Measurements from ENCODE around the gene DVL1.
"Not testable (repeated sequence)": the region's sequence is repeated elsewhere in the genome, so short reads cannot be mapped to it uniquely, and the experiment has no call there.

Gene DVL1

DNA sequence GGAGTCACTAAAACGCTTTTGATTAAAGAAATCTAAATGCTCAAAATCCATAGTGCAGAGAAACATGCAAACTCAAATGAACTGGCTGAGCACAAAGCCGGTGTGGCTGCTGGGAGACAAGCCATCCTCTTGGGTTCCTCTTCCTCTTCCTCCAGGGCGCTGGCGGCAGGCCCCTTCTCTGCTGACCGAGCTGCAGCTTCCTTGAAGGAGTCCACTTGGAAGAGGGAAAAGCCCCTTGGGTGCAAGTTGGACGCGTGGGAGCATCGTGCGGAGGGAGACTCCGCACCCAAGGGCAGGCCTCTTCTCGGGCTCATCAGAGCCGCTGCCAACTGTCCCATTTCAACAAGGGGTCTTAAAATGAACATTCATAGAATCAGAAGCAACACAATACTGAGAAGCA, 42.0 kb upstream of the DVL1 start:
- no peak for TF ChIP-seq CTCF (conservative IDR thresholded peaks at IDR 0.05)
- H3K27ac ChIP-seq, result no peak overlapping the region

GRCh38 chr1:1390675-1391074, 41.5 kb upstream of the DVL1 start:
- H3K27ac ChIP-seq, result no peak overlapping the region

GRCh38 chr1:1388078-1388472, 38.9 kb upstream of the DVL1 start:
- TF ChIP-seq CTCF (conservative IDR thresholded peaks at IDR 0.05), result no peak
- no peak overlapping the region for H3K27ac ChIP-seq

More at GRCh38 chr1:1390675-1391074, 41.5 kb upstream of the DVL1 start:
- no peak for TF ChIP-seq CTCF (conservative IDR thresholded peaks at IDR 0.05)

DNA sequence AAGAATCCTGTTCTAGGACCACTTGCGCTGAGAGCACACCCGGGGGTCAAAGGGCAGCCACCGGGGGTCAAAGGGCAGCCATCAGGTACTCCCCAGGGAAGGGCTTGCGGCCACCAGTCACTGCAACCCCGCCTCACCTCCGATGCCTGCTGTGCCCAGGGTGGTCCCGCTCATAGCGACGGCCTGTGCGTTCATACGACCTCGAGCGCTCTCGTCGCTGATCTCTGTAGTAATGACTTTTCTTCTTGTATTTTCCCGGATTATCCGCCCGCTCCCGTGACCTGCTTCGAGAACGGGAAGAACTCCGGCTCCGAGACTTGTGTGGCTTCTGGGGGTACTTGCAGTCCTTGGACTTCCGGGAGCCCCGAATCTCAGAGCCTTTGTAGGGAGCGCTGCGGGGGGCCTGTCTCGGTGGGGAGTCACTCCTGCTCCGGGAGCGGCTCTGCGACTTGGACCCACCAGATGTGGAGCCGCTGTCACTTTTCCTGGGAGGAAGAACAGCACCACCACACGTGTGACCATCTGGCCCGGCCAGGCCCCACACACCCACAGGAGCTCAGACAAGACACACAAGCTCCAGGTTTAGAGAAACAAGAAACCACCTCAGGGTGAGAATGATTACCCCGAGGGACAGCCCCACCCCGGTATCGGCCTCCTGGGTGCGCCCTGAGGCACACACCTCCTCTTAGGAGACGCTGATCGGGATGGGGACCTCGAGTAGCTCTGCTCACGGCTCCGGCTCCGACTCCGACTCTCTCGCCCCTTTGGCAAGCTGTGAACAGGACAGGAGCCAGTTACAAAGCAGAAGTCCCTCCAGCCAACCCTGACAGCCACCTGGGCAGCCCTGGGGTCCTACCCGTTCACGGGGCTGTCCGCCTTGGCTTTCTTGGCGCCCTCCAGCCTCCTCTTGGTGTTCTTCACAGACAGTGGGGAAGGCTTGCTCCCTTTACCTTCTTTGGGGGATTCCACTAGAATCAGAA, 38.2 kb upstream of the DVL1 start:
- no peak for TF ChIP-seq CTCF (conservative IDR thresholded peaks at IDR 0.05)

DNA sequence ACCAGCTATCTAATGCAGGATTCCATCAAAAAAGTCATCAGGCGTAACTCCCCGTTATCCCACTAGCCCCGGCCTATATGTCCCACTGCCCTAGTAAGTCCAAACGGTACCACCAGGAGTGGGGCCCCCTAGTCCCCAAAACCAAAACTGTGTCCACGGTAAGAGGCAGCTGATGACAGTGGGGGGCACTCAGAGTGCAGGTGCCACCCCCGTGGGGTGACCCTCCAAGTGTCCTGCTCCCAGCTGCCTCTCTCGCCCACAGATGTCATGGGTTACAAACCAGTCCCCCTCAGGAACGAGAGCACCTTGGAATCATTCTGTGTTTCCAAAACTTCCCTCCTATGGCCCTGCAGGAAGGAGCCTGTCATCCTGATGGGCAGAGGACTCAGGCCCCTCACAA, 36.7 kb upstream of the DVL1 start:
- no peak overlapping the region for H3K27ac ChIP-seq
- TF ChIP-seq CTCF (conservative IDR thresholded peaks at IDR 0.05), result no peak

More for the DNA sequence above, 38.2 kb upstream of the DVL1 start:
- H3K27ac ChIP-seq, result no peak overlapping the region

GRCh38 chr1:1385339-1385738, 36.1 kb upstream of the DVL1 start:
- not testable (repeated sequence) for H3K27ac ChIP-seq

GRCh38 chr1:1381294-1381693, 32.1 kb upstream of the DVL1 start:
- no peak overlapping the region for H3K27ac ChIP-seq
- no peak for TF ChIP-seq CTCF (conservative IDR thresholded peaks at IDR 0.05)

DNA sequence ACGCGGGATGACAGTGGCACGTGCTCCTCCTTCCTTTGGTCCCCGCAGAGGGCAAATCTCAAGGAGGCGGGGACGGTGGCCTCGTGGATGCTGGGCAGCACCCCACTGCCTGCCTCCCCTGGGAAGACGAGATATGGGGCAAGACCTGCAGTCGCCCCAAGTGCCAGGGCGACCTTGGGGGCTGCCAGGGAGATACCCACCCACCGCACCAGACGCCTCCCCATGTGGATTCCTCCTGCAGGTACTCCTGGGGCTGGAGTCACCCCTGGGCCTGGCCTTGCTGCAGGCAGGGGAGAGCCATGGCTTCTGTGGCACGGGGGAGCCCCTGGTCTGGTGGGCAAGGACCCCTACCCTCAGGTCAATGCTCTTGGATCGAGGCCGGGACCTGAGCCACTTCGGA, 31.6 kb upstream of the DVL1 start:
- no peak overlapping the region for H3K27ac ChIP-seq
- no peak for TF ChIP-seq CTCF (conservative IDR thresholded peaks at IDR 0.05)
